Stimulated activated CD8-positive, alpha-beta memory T cell treated with anti-CD3 and anti-CD28 coated beads, Interleukin-15, amount 100 ng/mL, for 1 hour (primary cell): Measurements from ENCODE around the gene CCNQ.
"Not testable (repeated sequence)": the region's sequence is repeated elsewhere in the genome, so short reads cannot be mapped to it uniquely, and the experiment has no call there.

Experiments
- DNase-seq: peaks from one replicate; pipeline ENCODE4 v3.0.0-alpha.2; 2020; ENCODE audit warnings: low read depth

CCNQ gene

GRCh38 chrX:153622661-153623309 lies 23.8 kb upstream of the CCNQ start:
- DNase-seq: no peak

GRCh38 chrX:153621949-153622598 lies 23.1 kb upstream of the CCNQ start:
- DNase-seq: no peak

- DNase-seq: no peak
Observed at GRCh38 chrX:153620576-153620975, 21.6 kb upstream of the CCNQ start.

- no peak for DNase-seq
Observed at GRCh38 chrX:153614818-153615217, 15.9 kb upstream of the CCNQ start.

GRCh38 chrX:153612413-153612812 lies 13.5 kb upstream of the CCNQ start:
- DNase-seq: no peak

GRCh38 chrX:153611298-153612095 lies 12.6 kb upstream of the CCNQ start:
- DNase-seq: no peak

- no peak for DNase-seq
Observed at GRCh38 chrX:153610836-153611213, 11.9 kb upstream of the CCNQ start.

GRCh38 chrX:153609917-153610835 lies 11.2 kb upstream of the CCNQ start:
- peak; percentile 55 for DNase-seq

- no peak for DNase-seq
Observed at GRCh38 chrX:153608806-153609205, 9.9 kb upstream of the CCNQ start.

GRCh38 chrX:153608376-153608775 lies 9.4 kb upstream of the CCNQ start:
- no peak for DNase-seq

GRCh38 chrX:153606503-153606902 lies 7.6 kb upstream of the CCNQ start:
- no peak for DNase-seq

GRCh38 chrX:153604666-153605380 lies 5.9 kb upstream of the CCNQ start:
- not testable (repeated sequence) for DNase-seq

- DNase-seq: no peak
Observed at GRCh38 chrX:153603131-153603656, 4.3 kb upstream of the CCNQ start.

GRCh38 chrX:153602601-153603000 lies 3.7 kb upstream of the CCNQ start:
- no peak for DNase-seq

- no peak for DNase-seq
Observed at GRCh38 chrX:153601511-153602110, 2.7 kb upstream of the CCNQ start.

GRCh38 chrX:153600921-153601320 lies 2.0 kb upstream of the CCNQ start:
- no peak for DNase-seq

GRCh38 chrX:153600032-153600373 lies 1.1 kb upstream of the CCNQ start:
- DNase-seq: no peak

GRCh38 chrX:153599192-153600031 lies 473 bp upstream of the CCNQ start:
- peak; percentile 62 for DNase-seq

- no peak for DNase-seq
Observed at GRCh38 chrX:153596981-153597750, 1.8 kb downstream of the CCNQ start.
